Mesenchymal stem cell (in vitro differentiated cells and primary cell): Measurements from ENCODE around the gene CACNA2D3.

Experiments used
- DNase-seq: peaks from one replicate; pipeline ENCODE4 v3.0.0-alpha.2; 2013
- H2AFZ ChIP-seq: one replicate; pipeline ENCODE4 v1.6.1; 2013; ENCODE audit warnings: low read depth, mild to moderate bottlenecking, control low read depth, inconsistent platforms, low read length, moderate library complexity
- H2AK5ac ChIP-seq: 2 replicates; pipeline ENCODE4 v1.6.1; 2013; ENCODE audit warnings: low read length, moderate library complexity, mild to moderate bottlenecking, inconsistent platforms; ENCODE audit not compliant: severe bottlenecking
- H2BK120ac ChIP-seq: one replicate; pipeline ENCODE4 v1.6.1; 2013; ENCODE audit warnings: low read depth, mild to moderate bottlenecking, inconsistent platforms, low read length, moderate library complexity
- H2BK12ac ChIP-seq, 2 experiments: one replicate each; pipeline ENCODE4 v1.6.1; 2013; ENCODE audit warnings: inconsistent platforms in 2 of 2, low read length in 2 of 2, mild to moderate bottlenecking in 2 of 2, moderate library complexity in 2 of 2, control low read depth in 1 of 2
- H2BK15ac ChIP-seq: one replicate; pipeline ENCODE4 v1.6.1; 2013; ENCODE audit warnings: mild to moderate bottlenecking, low read depth, inconsistent platforms; ENCODE audit not compliant: poor library complexity, severe bottlenecking
- H2BK5ac ChIP-seq: 2 replicates; pipeline ENCODE4 v1.6.1; 2013; ENCODE audit warnings: low read depth, mild to moderate bottlenecking, low read length, control low read depth, inconsistent platforms; ENCODE audit not compliant: poor library complexity, severe bottlenecking
- H3K14ac ChIP-seq, 2 experiments: one replicate each; pipeline ENCODE4 v1.6.1; 2013; ENCODE audit warnings: inconsistent platforms in 2 of 2, low read length in 2 of 2, control low read depth in 1 of 2, mild to moderate bottlenecking in 1 of 2, moderate library complexity in 1 of 2
- H3K18ac ChIP-seq, 2 experiments: one replicate each; pipeline ENCODE4 v1.6.1; 2013; ENCODE audit warnings: inconsistent platforms in 2 of 2, low read length in 2 of 2, control low read depth in 1 of 2, low read depth in 1 of 2, mild to moderate bottlenecking in 1 of 2
- H3K23ac ChIP-seq, 2 experiments: one replicate each; pipeline ENCODE4 v1.6.1; 2013; ENCODE audit warnings: inconsistent platforms in 2 of 2, low read length in 2 of 2, mild to moderate bottlenecking in 2 of 2, moderate library complexity in 2 of 2, control low read depth in 1 of 2
- H3K27ac ChIP-seq: 2 replicates; pipeline ENCODE4 v1.5.1; 2013; ENCODE audit warnings: mild to moderate bottlenecking, moderate library complexity, low read length, control low read depth, inconsistent platforms; ENCODE audit not compliant: poor library complexity, severe bottlenecking
- H3K27me3 ChIP-seq, 2 experiments: 2 replicates each; pipeline versions ENCODE4 v1.6.1 to v1.7.0; 2013; ENCODE audit warnings: low read length in 2 of 2, mild to moderate bottlenecking in 2 of 2, moderate library complexity in 2 of 2, control low read depth in 1 of 2, inconsistent platforms in 1 of 2; ENCODE audit not compliant: control insufficient read depth in 1 of 2, insufficient read depth in 1 of 2
- H3K36me3 ChIP-seq, 2 experiments: 2 replicates each; pipeline versions ENCODE4 v1.6.1 to v1.7.0; 2013; ENCODE audit warnings: low read length in 2 of 2, control low read depth in 1 of 2, inconsistent platforms in 1 of 2, low read depth in 1 of 2, mild to moderate bottlenecking in 1 of 2; ENCODE audit not compliant: insufficient read depth in 2 of 2, control insufficient read depth in 1 of 2
- H3K4ac ChIP-seq, 2 experiments: one replicate each; pipeline ENCODE4 v1.6.1; 2013; ENCODE audit warnings: inconsistent platforms in 2 of 2, low read length in 2 of 2, mild to moderate bottlenecking in 2 of 2, moderate library complexity in 2 of 2, control low read depth in 1 of 2, low read depth in 1 of 2
- H3K4me1 ChIP-seq: 2 replicates; pipeline ENCODE4 v1.6.1; 2013; ENCODE audit warnings: low read depth, low read length, control low read depth; ENCODE audit not compliant: control insufficient read depth, insufficient read depth
- H3K4me2 ChIP-seq: 2 replicates; pipeline ENCODE4 v1.6.1; 2013; ENCODE audit warnings: low read length, mild to moderate bottlenecking, inconsistent platforms; ENCODE audit not compliant: poor library complexity, severe bottlenecking
- H3K4me3 ChIP-seq, 2 experiments: 2 replicates each; pipeline versions ENCODE4 v1.5.1 to v1.7.0; 2013; ENCODE audit warnings: low read length in 2 of 2, mild to moderate bottlenecking in 2 of 2, control low read depth in 1 of 2, low read depth in 1 of 2; ENCODE audit not compliant: insufficient read depth in 1 of 2
- H3K79me1 ChIP-seq: replicated peaks from 2 replicates; pipeline ENCODE4 v1.6.1; 2013; ENCODE audit warnings: mild to moderate bottlenecking, control low read depth, low read length, inconsistent platforms; ENCODE audit not compliant: poor library complexity, severe bottlenecking
- H3K9ac ChIP-seq: 2 replicates; pipeline ENCODE4 v1.7.0; 2013; ENCODE audit warnings: mild to moderate bottlenecking, low read length, moderate library complexity
- H3K9me3 ChIP-seq: 2 replicates; pipeline ENCODE4 v1.7.0; 2013; ENCODE audit warnings: mild to moderate bottlenecking, low read length; ENCODE audit not compliant: control insufficient read depth
- H4K8ac ChIP-seq: one replicate; pipeline ENCODE4 v1.6.1; 2013; ENCODE audit warnings: inconsistent platforms, mild to moderate bottlenecking, low read length, moderate library complexity
- H4K91ac ChIP-seq: one replicate; pipeline ENCODE4 v1.6.1; 2013; ENCODE audit warnings: mild to moderate bottlenecking, low read length, inconsistent platforms
- WGBS: methylation state at CpG from one replicate; pipeline ENCODE4 v1.1.7; 2013; ENCODE audit warnings: mixed read lengths; 5-methylcytosine and 5-hydroxymethylcytosine counted together

CACNA2D3 gene

DNA sequence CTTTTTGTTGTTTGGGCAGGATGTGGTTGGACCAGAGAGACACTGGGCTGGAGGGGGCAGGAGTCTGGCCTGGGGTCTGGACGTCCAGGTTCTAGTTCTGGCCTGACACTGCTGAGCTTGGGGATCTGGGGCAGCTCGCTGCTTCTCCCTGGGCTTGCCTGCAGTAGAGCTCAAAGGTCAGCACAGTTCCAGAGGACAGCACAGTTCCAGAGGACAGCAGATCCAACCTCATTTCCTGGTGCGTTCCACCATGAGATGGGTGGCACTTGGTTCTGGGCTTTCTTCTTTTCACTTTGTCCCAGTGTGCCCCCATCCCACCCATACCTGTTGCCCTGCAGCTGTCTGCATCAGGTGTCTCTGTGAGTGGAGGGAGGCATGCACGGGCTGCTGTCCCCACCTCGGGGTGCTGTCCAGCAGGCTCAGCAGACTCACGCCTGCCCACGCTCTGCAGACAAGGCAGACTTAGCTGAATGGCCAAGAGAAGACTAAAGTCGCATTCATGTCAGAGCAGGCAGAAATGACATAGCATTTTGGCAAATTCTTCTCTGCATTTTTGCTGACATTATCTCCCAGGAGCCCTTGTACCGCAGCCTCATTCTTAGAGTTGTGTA is 16.7 kb downstream of the CACNA2D3 start:
- Histone ChIP-seq H3K36me3 (no peaks in the 10 kb centered on the region), H3K4me1 (no peaks in the 10 kb centered on the region), H2BK15ac (no peak overlapping the region), H3K4me3 (no peak overlapping the region), H2BK12ac (no peak overlapping the region), H3K4ac (no peak overlapping the region), H3K23ac (no peak overlapping the region), H3K79me1 (no peaks in the 10 kb centered on the region), H3K9ac (no peak overlapping the region), H3K4me2 (no peak overlapping the region), H2AFZ (no peak overlapping the region), H3K27ac (no peak overlapping the region), H4K91ac (no peak overlapping the region), H3K18ac (no peak overlapping the region), H2BK120ac (no peak overlapping the region), H3K14ac (no peak overlapping the region), H2BK5ac (no peak overlapping the region), H3K9me3 (no peaks in the 10 kb centered on the region), H2AK5ac (no peak overlapping the region), H4K8ac (no peak overlapping the region), H3K27me3 (peaks cover 0 to 36% of the 10 kb centered on the region in 2 experiments)
- no peak for DNase-seq
- WGBS, result 70% methylated on average over 9 of the region's 9 CpGs

DNA sequence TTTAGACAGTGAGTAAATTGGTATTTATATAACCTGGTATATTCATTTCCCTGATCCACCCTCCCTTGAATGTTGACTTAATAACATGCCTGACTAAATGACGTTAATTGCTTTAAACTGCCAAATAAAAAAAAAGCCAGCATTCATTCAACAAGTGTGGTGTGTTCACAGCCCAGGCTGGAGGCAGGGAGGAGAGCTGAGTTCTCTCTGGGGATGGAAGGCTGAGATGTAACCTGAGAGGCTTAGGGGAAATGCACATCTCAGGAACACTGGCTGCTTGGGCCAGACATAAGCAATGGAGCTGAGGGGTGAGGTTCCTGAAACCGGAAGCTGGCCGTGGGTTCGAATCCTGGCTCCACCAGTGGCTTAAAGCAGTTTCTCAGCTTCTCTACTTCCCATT is 17.3 kb downstream of the CACNA2D3 start:
- 83% methylated on average over 1 of the region's 4 CpGs for WGBS
- H3K14ac ChIP-seq, result no peak overlapping the region
- H3K9me3 ChIP-seq, result no peaks in the 10 kb centered on the region

DNA sequence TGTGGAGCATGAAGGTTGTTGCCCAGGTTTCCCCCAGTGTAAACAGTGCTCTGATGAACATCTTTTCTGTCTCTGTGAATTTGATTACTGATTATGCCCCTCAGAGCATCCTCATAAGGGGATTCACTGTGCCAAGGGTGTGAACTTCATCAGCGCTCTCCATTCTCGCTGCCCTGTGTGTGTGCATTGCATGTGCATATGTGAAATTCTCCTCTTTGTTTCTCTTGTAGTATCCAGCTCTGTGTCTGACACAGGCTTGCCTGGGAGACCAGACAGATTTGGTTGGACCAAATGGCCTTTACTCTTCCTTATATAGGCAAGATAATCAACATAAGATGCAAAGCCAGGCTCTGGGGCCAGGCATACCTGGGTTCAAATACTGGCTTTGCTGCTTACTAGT is 21.9 kb downstream of the CACNA2D3 start:
- Histone ChIP-seq H3K36me3 (no peaks in the 10 kb centered on the region), H3K18ac (no peak overlapping the region), H3K4me1 (no peaks in the 10 kb centered on the region), H2BK15ac (no peak overlapping the region), H2AK5ac (no peak overlapping the region), H2BK120ac (no peak overlapping the region), H3K79me1 (no peaks in the 10 kb centered on the region), H2BK12ac (no peak overlapping the region), H3K27ac (no peak overlapping the region), H2BK5ac (no peak overlapping the region), H3K9ac (no peak overlapping the region), H3K23ac (no peak overlapping the region), H3K4me3 (no peak overlapping the region), H2AFZ (no peak overlapping the region), H3K4ac (no peak overlapping the region), H4K91ac (no peak overlapping the region), H3K9me3 (no peaks in the 10 kb centered on the region), H3K27me3 (peaks cover 0 to 35% of the 10 kb centered on the region in 2 experiments), H4K8ac (no peak overlapping the region), H3K4me2 (no peak overlapping the region), H3K14ac (no peak overlapping the region)
- WGBS, result 70% methylated on average over 2 of the region's 2 CpGs
- DNase-seq, result no peak

More for the DNA sequence above, 17.3 kb downstream of the CACNA2D3 start:
- Histone ChIP-seq H3K27me3 (peaks cover 0 to 41% of the 10 kb centered on the region in 2 experiments), H3K79me1 (no peaks in the 10 kb centered on the region), H3K4ac (no peak overlapping the region), H3K4me2 (no peak overlapping the region), H3K4me3 (no peak overlapping the region), H4K8ac (no peak overlapping the region), H3K27ac (no peak overlapping the region), H2BK15ac (no peak overlapping the region), H3K18ac (no peak overlapping the region), H2BK12ac (no peak overlapping the region), H2BK5ac (no peak overlapping the region), H2AK5ac (no peak overlapping the region), H3K36me3 (no peaks in the 10 kb centered on the region), H3K23ac (no peak overlapping the region), H2BK120ac (no peak overlapping the region), H3K9ac (no peak overlapping the region), H2AFZ (no peak overlapping the region), H4K91ac (no peak overlapping the region), H3K4me1 (no peaks in the 10 kb centered on the region)
- DNase-seq, result no peak

DNA sequence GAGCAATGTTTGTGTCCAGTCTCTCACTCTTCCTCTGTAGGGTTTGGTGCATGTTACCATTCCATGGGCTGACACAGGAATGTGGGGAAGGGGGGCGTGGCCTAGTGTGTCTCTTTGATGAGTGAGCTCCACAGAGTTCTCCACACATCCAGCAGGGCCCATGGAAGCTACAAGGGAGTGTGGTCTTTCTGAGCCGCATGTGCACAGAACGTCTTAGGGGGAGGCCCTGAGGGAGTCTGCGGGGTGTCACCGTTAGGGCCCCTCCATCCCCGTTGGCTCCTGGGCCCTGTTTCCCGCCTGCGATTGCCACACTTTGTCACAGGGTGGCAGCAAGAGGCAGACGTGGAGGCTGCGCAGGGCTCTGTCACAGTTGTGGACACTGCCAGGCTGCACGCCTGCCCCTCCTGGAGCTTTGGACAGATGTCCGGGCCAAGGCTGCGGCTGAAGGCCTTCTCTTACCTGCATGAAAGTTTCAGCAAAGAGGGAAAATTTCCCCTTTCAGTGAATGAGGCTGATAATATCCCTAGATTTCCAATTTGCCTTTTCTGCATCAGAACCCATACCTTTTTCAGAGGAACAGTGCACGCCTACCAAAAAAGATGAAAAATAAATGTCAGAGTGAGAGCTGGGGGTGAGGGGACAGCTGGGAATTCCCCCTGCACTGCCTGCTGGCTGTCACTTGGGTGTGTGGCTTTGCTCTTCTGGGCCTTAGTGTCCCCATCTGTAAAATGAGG is 24.3 kb downstream of the CACNA2D3 start:
- no peak overlapping the region for H3K18ac ChIP-seq
- DNase-seq, result no peak
- H3K36me3 ChIP-seq, result no peaks in the 10 kb centered on the region
- WGBS, result 25% methylated on average over 13 of the region's 14 CpGs
- H3K27me3 ChIP-seq, result peaks cover 0 to 24% of the 10 kb centered on the region in 2 experiments
- H3K23ac ChIP-seq, result no peak overlapping the region
- H3K4me3 ChIP-seq, result no peak overlapping the region
- H2AK5ac ChIP-seq, result no peak overlapping the region
- H3K9me3 ChIP-seq, result no peaks in the 10 kb centered on the region
- H3K4me1 ChIP-seq, result no peaks in the 10 kb centered on the region
- H2BK12ac ChIP-seq, result no peak overlapping the region
- no peak overlapping the region for H3K4me2 ChIP-seq
- no peak overlapping the region for H2AFZ ChIP-seq
- H3K14ac ChIP-seq, result no peak overlapping the region
- H3K27ac ChIP-seq, result no peak overlapping the region
- no peak overlapping the region for H2BK5ac ChIP-seq
- no peak overlapping the region for H2BK15ac ChIP-seq
- no peak overlapping the region for H3K4ac ChIP-seq
- no peaks in the 10 kb centered on the region for H3K79me1 ChIP-seq
- H2BK120ac ChIP-seq, result no peak overlapping the region
- H4K8ac ChIP-seq, result no peak overlapping the region
- no peak overlapping the region for H3K9ac ChIP-seq
- H4K91ac ChIP-seq, result no peak overlapping the region
